GM21423 (cell line): ENCODE measurements around the gene DNPEP.

Experiments used
- ATAC-seq: cut with Tn5 transposase; IDR thresholded peaks from one replicate; pipeline ENCODE4 v1.9.1; 2021; ENCODE audit warnings: mild to moderate bottlenecking, moderate library complexity; ENCODE audit not compliant: unreplicated experiment

DNPEP gene

GRCh38 chr2:219387306-219388120, at the start of gene DNPEP:
Gene DNPEP (minus strand): TSS chr2:219387912. CDS start chr2:219387794, 118 bp downstream.
- ATAC-seq = peak; percentile 49

GRCh38 chr2:219437141-219437540, 49.4 kb upstream of the DNPEP start:
- no peak for ATAC-seq

- no peak for ATAC-seq
Observed at GRCh38 chr2:219436491-219436890, 48.8 kb upstream of the DNPEP start.

GRCh38 chr2:219435701-219436100, 48.0 kb upstream of the DNPEP start:
- no peak for ATAC-seq

DNA sequence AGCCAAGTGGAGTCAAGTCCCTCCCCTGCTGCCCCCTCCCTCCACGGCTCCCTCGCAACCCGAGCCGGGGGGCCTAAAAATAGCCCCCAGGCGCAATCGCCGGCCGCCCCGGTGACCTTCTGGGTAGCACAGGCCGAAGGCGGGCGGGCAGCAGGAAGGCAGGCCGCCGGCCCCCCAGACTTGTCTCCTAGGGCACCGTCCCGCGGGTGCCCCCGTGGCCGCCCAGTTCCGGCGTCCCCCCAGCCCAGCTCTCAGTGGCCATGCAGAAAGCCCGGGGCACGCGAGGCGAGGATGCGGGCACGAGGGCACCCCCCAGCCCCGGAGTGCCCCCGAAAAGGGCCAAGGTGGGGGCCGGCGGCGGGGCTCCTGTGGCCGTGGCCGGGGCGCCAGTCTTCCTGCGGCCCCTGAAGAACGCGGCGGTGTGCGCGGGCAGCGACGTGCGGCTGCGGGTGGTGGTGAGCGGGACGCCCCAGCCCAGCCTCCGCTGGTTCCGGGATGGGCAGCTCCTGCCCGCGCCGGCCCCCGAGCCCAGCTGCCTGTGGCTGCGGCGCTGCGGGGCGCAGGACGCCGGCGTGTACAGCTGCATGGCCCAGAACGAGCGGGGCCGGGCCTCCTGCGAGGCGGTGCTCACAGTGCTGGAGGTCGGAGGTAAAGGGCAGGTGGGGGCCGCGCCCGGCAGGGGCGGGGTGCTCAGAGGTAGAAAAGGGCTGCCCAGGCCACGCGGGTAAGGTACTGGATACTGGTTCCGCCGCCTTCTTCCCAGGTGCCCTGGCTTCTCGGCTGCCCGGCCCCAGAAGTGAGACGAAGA, 47.2 kb upstream of the DNPEP start, which contains the start of gene SPEG:
Gene SPEG (plus strand): TSS at position 126 of the 808 bp plus-strand sequence. CDS start 135 bp downstream, at position 261.
- ATAC-seq = no peak

DNA sequence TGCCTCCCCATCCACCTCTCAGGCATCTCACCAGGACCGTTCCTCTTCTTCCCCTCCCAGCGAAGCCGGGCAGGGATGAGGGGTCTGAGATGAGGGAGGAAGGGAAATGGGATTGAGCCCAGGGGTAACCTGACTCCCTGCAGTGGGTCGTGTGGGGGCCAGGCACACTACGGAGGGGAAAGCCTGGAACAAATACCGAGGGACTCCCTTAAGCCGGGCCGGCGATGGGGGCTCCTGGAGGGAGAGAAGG, 46.7 kb upstream of the DNPEP start:
- ATAC-seq = no peak

DNA sequence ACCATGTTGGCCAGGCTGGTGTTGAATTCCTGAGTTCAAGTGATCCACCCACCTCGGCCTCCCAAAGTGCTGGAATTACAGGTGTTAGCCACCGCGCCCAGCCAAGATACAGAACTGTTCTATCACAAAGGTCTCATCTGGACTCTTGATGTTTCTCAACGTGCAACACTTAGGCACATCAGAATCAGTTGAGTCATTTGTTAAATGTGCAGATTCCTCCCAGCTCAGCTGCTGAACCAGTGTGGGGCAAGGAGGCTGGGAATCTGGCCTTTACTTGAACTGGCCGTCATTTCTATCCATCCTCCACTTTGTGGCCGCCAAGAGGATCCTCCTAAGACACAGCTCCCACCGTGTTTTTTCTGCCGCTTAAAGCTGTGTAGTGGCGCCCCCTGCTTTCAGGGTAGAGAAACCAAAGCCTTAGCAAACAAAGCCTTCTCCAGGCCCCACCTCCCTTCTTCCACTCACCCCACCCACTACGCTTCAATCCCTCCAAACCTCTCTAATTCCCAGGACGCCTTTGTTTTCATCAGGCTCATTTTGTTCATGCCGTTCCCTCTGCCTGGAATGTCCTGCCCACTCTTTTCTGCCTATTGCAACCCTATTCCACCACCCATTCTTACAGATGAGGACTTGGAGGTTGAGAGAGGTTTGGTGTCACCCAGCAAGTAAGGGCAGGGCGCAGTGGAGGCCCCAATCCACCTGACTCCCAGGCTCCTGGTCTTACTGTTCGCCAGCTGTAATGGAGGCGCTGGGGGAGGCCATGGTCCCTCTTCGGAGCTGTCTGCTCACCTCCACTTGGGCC, 46.2 kb upstream of the DNPEP start:
- no peak for ATAC-seq

- no peak for ATAC-seq
Observed at GRCh38 chr2:219430633-219431615, 43.2 kb upstream of the DNPEP start.

DNA sequence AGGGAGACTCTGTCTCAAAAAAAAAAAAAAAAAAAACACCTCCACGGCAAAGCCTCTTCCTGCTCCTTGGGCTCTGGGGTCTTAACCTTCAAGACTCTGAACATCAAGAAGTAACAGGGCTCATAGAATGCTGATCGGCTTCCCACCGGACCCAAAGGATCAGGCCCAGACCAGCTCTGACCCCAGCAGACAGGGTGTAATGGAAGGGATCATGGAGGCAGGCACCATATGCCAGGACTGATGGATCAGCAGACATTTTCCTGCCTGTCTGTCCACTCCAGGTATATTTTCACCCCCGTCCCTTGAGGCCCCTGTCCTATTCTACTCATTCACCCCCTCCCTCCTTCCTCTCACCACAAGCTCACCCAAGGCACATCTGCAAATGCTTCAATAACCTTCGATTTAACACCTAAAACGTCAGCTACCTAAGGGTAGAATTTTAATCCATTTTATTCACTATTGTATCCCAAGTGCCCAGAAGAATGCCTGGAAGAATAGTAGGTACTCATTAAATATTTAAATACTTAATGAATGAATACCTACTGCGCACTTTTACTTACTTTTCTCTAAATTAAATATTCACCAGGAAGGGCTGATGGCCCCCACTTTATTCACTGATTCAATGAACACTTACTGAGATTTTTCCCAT, 42.4 kb upstream of the DNPEP start:
- no peak for ATAC-seq

GRCh38 chr2:219428469-219428868, 40.8 kb upstream of the DNPEP start:
- no peak for ATAC-seq

- ATAC-seq = no peak
Observed at GRCh38 chr2:219426534-219427136, 38.9 kb upstream of the DNPEP start.

- ATAC-seq = no peak
Observed at GRCh38 chr2:219426068-219426443, 38.3 kb upstream of the DNPEP start.

GRCh38 chr2:219425238-219426067, 37.7 kb upstream of the DNPEP start:
- ATAC-seq = no peak

GRCh38 chr2:219423652-219424377, 36.1 kb upstream of the DNPEP start:
- no peak for ATAC-seq

DNA sequence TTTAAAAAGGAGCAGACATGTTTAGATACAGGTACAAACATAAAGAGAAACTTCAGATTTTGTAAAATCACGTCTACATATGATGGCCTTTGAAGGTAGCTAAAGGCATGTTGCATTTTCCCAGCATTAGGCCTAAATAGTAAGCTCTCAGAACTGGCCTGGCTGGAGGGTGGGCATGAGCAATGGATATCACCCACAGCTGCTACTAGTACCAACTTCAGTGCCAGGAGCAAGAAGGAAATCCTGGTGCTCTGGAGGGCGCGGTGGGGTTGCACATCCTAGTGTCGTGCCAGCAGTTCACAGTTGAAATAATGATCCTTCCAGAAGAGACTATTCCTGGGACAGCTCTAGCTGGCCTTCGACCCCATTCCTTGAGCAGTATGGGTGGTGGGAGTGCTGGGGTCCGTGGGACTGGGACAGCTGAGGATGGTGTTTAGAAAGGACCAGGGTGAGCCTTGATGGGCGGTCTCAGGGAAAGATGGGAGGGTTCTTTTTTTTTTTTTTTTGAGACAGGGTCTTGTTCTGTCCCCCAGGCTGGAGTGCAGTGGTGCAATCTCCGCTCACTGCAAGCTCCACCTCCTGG, 35.3 kb upstream of the DNPEP start:
- ATAC-seq = no peak

- ATAC-seq = no peak
Observed at GRCh38 chr2:219421323-219421722, 33.6 kb upstream of the DNPEP start.

DNA sequence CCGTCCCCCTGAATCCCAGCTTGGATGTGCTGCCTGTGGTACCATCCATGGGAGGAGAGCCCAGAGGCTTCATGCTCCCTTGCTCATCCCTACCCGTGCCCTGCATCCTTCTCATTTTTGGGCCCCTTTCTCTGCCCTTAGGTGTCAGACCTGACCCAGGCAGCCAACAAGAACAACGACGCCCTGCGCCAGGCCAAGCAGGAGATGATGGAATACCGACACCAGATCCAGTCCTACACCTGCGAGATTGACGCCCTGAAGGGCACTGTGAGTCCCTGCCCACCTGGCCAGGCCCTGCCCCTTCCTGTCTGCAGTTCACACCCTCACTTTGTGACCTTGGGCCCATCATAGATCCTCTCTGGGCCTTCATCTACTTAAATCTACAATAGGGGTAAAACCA, 33.0 kb upstream of the DNPEP start:
- no peak for ATAC-seq
